ENCODE results near the gene LCT. TPM values are rescaled to one million over a fixed set of nuclear protein-coding genes. Genes with fewer than 3 reads are reported as not detected.

The LCT gene
- total RNA-seq, 1 experiment from 2014 or later, result not detected

GRCh38 chr2:135799738-135800137 lies 37.2 kb downstream of the LCT start:
- Histone ChIP-seq H4K20me1 (ENCODE audit: insufficient read depth) (no peaks in the 10 kb centered on the region), H3K9me2 (ENCODE audit: insufficient read depth) (no peaks in the 10 kb centered on the region), H3K27ac (no peak overlapping the region), H3K9me3 (ENCODE audit: insufficient read depth, low read depth) (peaks cover 8% of the 10 kb centered on the region; the same call in 1 of the 2 replicates), H3F3A (ENCODE audit: insufficient read depth, low read depth) (no peaks in the 10 kb centered on the region), H2AFZ (no peak overlapping the region), H3K27me3 (ENCODE audit: insufficient read depth, low read depth) (no peaks in the 10 kb centered on the region), H3K4me1 (replicated peaks; ENCODE audit: insufficient read depth) (no peaks in the 10 kb centered on the region), H3K4me3 (no peak overlapping the region), H3K79me2 (ENCODE audit: low read depth) (no peaks in the 10 kb centered on the region), H3K36me3 (ENCODE audit: low read depth) (no peaks in the 10 kb centered on the region), H3K4me2 (no peak overlapping the region)
- no peak for DNase-seq
- ChIA-PET POLR2A (ENCODE audit: unreplicated experiment) (no interaction called here), CTCF (no interaction called here)
- TF ChIP-seq CTCF (conservative IDR thresholded peaks at IDR 0.05) (no peak), EZH2 (IDR thresholded peaks at IDR 0.05; ENCODE audit: low read depth) (no peak)
- intact Hi-C loops (cut with micrococcal nuclease; ENCODE audit: unreplicated experiment), result loop anchor here (5.0 kb wide), 1 partner anchor 812 kb away; no protein-coding TSS in a partner anchor
- no TSS peak for BruUV-seq (replicated peaks)

GRCh38 chr2:135798762-135799161 lies 38.2 kb downstream of the LCT start:
- POLR2A ChIA-PET (ENCODE audit: unreplicated experiment), result no interaction called here
- TF ChIP-seq CTCF (conservative IDR thresholded peaks at IDR 0.05), result peak; percentile 38
- no peak for TF ChIP-seq EZH2 (IDR thresholded peaks at IDR 0.05; ENCODE audit: low read depth)
- intact Hi-C loops (cut with micrococcal nuclease; ENCODE audit: unreplicated experiment), result loop anchor here (5.0 kb wide), 1 partner anchor 811 kb away; no protein-coding TSS in a partner anchor

GRCh38 chr2:135798275-135798705 lies 38.7 kb downstream of the LCT start:
- CTCF ChIA-PET, result interaction anchor here (0.8 kb wide), 1 partner anchor 809 kb away, joined by 3 read pairs; no protein-coding TSS in a partner anchor
- Histone ChIP-seq H3K27me3 (ENCODE audit: insufficient read depth, low read depth) (no peaks in the 10 kb centered on the region), H3K36me3 (ENCODE audit: low read depth) (no peaks in the 10 kb centered on the region), H3F3A (ENCODE audit: insufficient read depth, low read depth) (no peaks in the 10 kb centered on the region), H2AFZ (no peak overlapping the region), H4K20me1 (ENCODE audit: insufficient read depth) (no peaks in the 10 kb centered on the region), H3K79me2 (ENCODE audit: low read depth) (no peaks in the 10 kb centered on the region), H3K4me1 (replicated peaks; ENCODE audit: insufficient read depth) (no peaks in the 10 kb centered on the region), H3K9me2 (ENCODE audit: insufficient read depth) (no peaks in the 10 kb centered on the region), H3K9me3 (ENCODE audit: insufficient read depth, low read depth) (peaks cover 8% of the 10 kb centered on the region; the same call in 1 of the 2 replicates), H3K4me2 (no peak overlapping the region), H3K4me3 (no peak overlapping the region), H3K27ac (no peak overlapping the region)
- BruUV-seq (replicated peaks), result no TSS peak
- TF ChIP-seq EZH2 (IDR thresholded peaks at IDR 0.05; ENCODE audit: low read depth) (no peak), CTCF (conservative IDR thresholded peaks at IDR 0.05) (no peak)
- intact Hi-C loops (cut with micrococcal nuclease; ENCODE audit: unreplicated experiment), result loop anchor here (5.0 kb wide), 1 partner anchor 811 kb away; no protein-coding TSS in a partner anchor
- POLR2A ChIA-PET (ENCODE audit: unreplicated experiment), result no interaction called here
- no peak for DNase-seq

More at GRCh38 chr2:135798762-135799161, 38.2 kb downstream of the LCT start:
- no TSS peak for BruUV-seq (replicated peaks)
- no peak overlapping the region for H3K27ac ChIP-seq
- no peaks in the 10 kb centered on the region for H3K9me2 ChIP-seq (ENCODE audit: insufficient read depth)
- no peaks in the 10 kb centered on the region for H3K27me3 ChIP-seq (ENCODE audit: insufficient read depth, low read depth)
- CTCF ChIA-PET, result no interaction called here
- no peaks in the 10 kb centered on the region for H4K20me1 ChIP-seq (ENCODE audit: insufficient read depth)
- no peak overlapping the region for H3K4me3 ChIP-seq
- H3K9me3 ChIP-seq (ENCODE audit: insufficient read depth, low read depth), result peaks cover 8% of the 10 kb centered on the region; the same call in 1 of the 2 replicates
- H3K79me2 ChIP-seq (ENCODE audit: low read depth), result no peaks in the 10 kb centered on the region
- no peaks in the 10 kb centered on the region for H3K4me1 ChIP-seq (replicated peaks; ENCODE audit: insufficient read depth)
- no peak for DNase-seq
- no peak overlapping the region for H2AFZ ChIP-seq
- H3K4me2 ChIP-seq, result no peak overlapping the region
- no peaks in the 10 kb centered on the region for H3K36me3 ChIP-seq (ENCODE audit: low read depth)
- H3F3A ChIP-seq (ENCODE audit: insufficient read depth, low read depth), result no peaks in the 10 kb centered on the region

All from PC-9 (cell line).